Nephron (organoid): ENCODE results near the gene KCTD15.

Experiments used
- H3K27ac Mint-ChIP-seq, 3 experiments: 2 replicates each; pipeline ENCODE4 v1.8.0; 2020; ENCODE audit warnings: mixed read lengths in 3 of 3, mild to moderate bottlenecking in 2 of 3, moderate library complexity in 1 of 3
- H3K27me3 Mint-ChIP-seq: 2 replicates; pipeline ENCODE4 v1.8.0; 2021; ENCODE audit warnings: low read depth, mild to moderate bottlenecking, moderate library complexity, mixed read lengths
- H3K36me3 Mint-ChIP-seq: 2 replicates; pipeline ENCODE4 v1.8.0; 2020; ENCODE audit warnings: low read depth, mixed read lengths
- H3K4me1 Mint-ChIP-seq: 2 replicates; pipeline ENCODE4 v1.8.0; 2020; ENCODE audit warnings: mixed read lengths
- H3K4me3 Mint-ChIP-seq, 3 experiments: 2 replicates each; pipeline ENCODE4 v1.8.0; 2020; ENCODE audit warnings: mild to moderate bottlenecking in 3 of 3, mixed read lengths in 3 of 3, moderate library complexity in 2 of 3
- H3K9me3 Mint-ChIP-seq: 2 replicates; pipeline ENCODE4 v1.8.0; 2020; ENCODE audit warnings: mixed read lengths
- CTCF ChIP-seq, 3 experiments: fragments of 200-600 bp; sonication (generic); IDR thresholded peaks; one replicate each; pipeline ENCODE4 v1.5.0; 2021; ENCODE audit warnings: antibody characterized with exemption in 3 of 3; ENCODE audit not compliant: unreplicated experiment in 3 of 3

The KCTD15 gene

GRCh38 chr19:33772102-33772857, 24.4 kb upstream of the KCTD15 start:
- Mint-ChIP-seq H3K4me1 (no peaks in the 10 kb centered on the region), H3K27me3 (peaks cover 43% of the 10 kb centered on the region), H3K4me3 (no peak overlapping the region), H3K27ac (no peak overlapping the region), H3K36me3 (no peaks in the 10 kb centered on the region), H3K9me3 (no peaks in the 10 kb centered on the region)
- TF ChIP-seq CTCF (IDR thresholded peaks at IDR 0.05; ENCODE audit: unreplicated experiment in 3 of 3): no peak

- H3K36me3 Mint-ChIP-seq: no peaks in the 10 kb centered on the region
- H3K4me3 Mint-ChIP-seq: no peak overlapping the region
- no peaks in the 10 kb centered on the region for H3K9me3 Mint-ChIP-seq
- H3K27ac Mint-ChIP-seq: no peak overlapping the region
- TF ChIP-seq CTCF (IDR thresholded peaks at IDR 0.05; ENCODE audit: unreplicated experiment in 3 of 3): no peak
- peaks cover 38% of the 10 kb centered on the region for H3K27me3 Mint-ChIP-seq
- H3K4me1 Mint-ChIP-seq: no peaks in the 10 kb centered on the region
These were observed 23.9 kb upstream of the KCTD15 start for GRCh38 chr19:33772858-33773180.

GRCh38 chr19:33773704-33774624, 22.7 kb upstream of the KCTD15 start:
- H3K27ac Mint-ChIP-seq: no peak overlapping the region
- H3K9me3 Mint-ChIP-seq: no peaks in the 10 kb centered on the region
- no peak for TF ChIP-seq CTCF (IDR thresholded peaks at IDR 0.05; ENCODE audit: unreplicated experiment in 3 of 3)
- peaks cover 42% of the 10 kb centered on the region for H3K27me3 Mint-ChIP-seq
- peaks cover 7% of the 10 kb centered on the region for H3K4me1 Mint-ChIP-seq
- H3K36me3 Mint-ChIP-seq: no peaks in the 10 kb centered on the region
- H3K4me3 Mint-ChIP-seq: no peak overlapping the region

GRCh38 chr19:33774751-33775150, 21.9 kb upstream of the KCTD15 start:
- peaks cover 13% of the 10 kb centered on the region for H3K4me1 Mint-ChIP-seq
- H3K27ac Mint-ChIP-seq: no peak overlapping the region
- TF ChIP-seq CTCF (IDR thresholded peaks at IDR 0.05; ENCODE audit: unreplicated experiment in 3 of 3): no peak
- no peaks in the 10 kb centered on the region for H3K9me3 Mint-ChIP-seq
- H3K27me3 Mint-ChIP-seq: peaks cover 42% of the 10 kb centered on the region
- H3K4me3 Mint-ChIP-seq: no peak overlapping the region
- no peaks in the 10 kb centered on the region for H3K36me3 Mint-ChIP-seq

- no peak overlapping the region for H3K27ac Mint-ChIP-seq
- no peak for TF ChIP-seq CTCF (IDR thresholded peaks at IDR 0.05; ENCODE audit: unreplicated experiment in 3 of 3)
- H3K4me1 Mint-ChIP-seq: peaks cover 15% of the 10 kb centered on the region
- no peaks in the 10 kb centered on the region for H3K36me3 Mint-ChIP-seq
- H3K4me3 Mint-ChIP-seq: no peak overlapping the region
- no peaks in the 10 kb centered on the region for H3K9me3 Mint-ChIP-seq
- H3K27me3 Mint-ChIP-seq: peaks cover 46% of the 10 kb centered on the region
These were observed 20.8 kb upstream of the KCTD15 start for GRCh38 chr19:33775731-33776487.
